Hepatocyte (in vitro differentiated cells): ENCODE measurements around the gene COX20. TPM values are rescaled to one million over a fixed set of nuclear protein-coding genes. Genes with fewer than 3 reads are reported as not detected.

Experiments
- DNase-seq: peaks from one replicate; pipeline ENCODE4 v3.0.0-alpha.2; 2016; ENCODE audit warnings: low spot score
- H2AFZ ChIP-seq: fragments of 200-600 bp; sonication (generic); 2 replicates; pipeline ENCODE4 v1.6.0; 2016; ENCODE audit warnings: antibody characterized with exemption, mild to moderate bottlenecking
- H3K27ac ChIP-seq: fragments of 200-600 bp; sonication (generic); 2 replicates; pipeline ENCODE4 v1.5.1; 2016; ENCODE audit warnings: mild to moderate bottlenecking
- H3K27me3 ChIP-seq: fragments of 200-600 bp; sonication (generic); 2 replicates; pipeline ENCODE4 v1.6.1; 2016
- H3K36me3 ChIP-seq: fragments of 200-600 bp; sonication (generic); replicated peaks from 2 replicates; pipeline ENCODE4 v1.5.1; 2016; ENCODE audit warnings: low read depth; ENCODE audit not compliant: insufficient read depth
- H3K4me1 ChIP-seq: fragments of 200-600 bp; sonication (generic); 2 replicates; pipeline ENCODE4 v1.5.1; 2016; ENCODE audit warnings: mild to moderate bottlenecking, moderate library complexity; ENCODE audit not compliant: insufficient read depth
- H3K4me2 ChIP-seq: fragments of 200-600 bp; sonication (generic); 2 replicates; pipeline ENCODE4 v1.6.0; 2016
- H3K4me3 ChIP-seq: fragments of 200-600 bp; sonication (generic); 2 replicates; pipeline ENCODE4 v1.5.1; 2016; ENCODE audit warnings: mild to moderate bottlenecking
- H3K79me2 ChIP-seq: fragments of 200-600 bp; sonication (generic); 2 replicates; pipeline ENCODE4 v1.6.0; 2017; ENCODE audit warnings: mild to moderate bottlenecking
- H3K9me2 ChIP-seq: fragments of 200-600 bp; sonication (generic); replicated peaks from 2 replicates; pipeline ENCODE4 v1.6.0; 2017; ENCODE audit warnings: mild to moderate bottlenecking; ENCODE audit not compliant: insufficient read depth
- H3K9me3 ChIP-seq: fragments of 200-600 bp; sonication (generic); 2 replicates; pipeline ENCODE4 v1.5.1; 2016; ENCODE audit warnings: low read depth, mild to moderate bottlenecking
- H4K20me1 ChIP-seq: fragments of 200-600 bp; sonication (generic); 2 replicates; pipeline ENCODE4 v1.6.0; 2016; ENCODE audit warnings: mild to moderate bottlenecking; ENCODE audit not compliant: insufficient read depth, poor library complexity, severe bottlenecking
- EZH2 ChIP-seq: fragments of 200-600 bp; sonication (generic); IDR thresholded peaks from 2 replicates; pipeline ENCODE4 v1.6.1; 2016; ENCODE audit warnings: antibody characterized with exemption, mild to moderate bottlenecking, borderline replicate concordance
- EZH2phosphoT487 ChIP-seq: fragments of 200-600 bp; sonication (generic); IDR thresholded peaks from one replicate; pipeline ENCODE4 v1.6.1; 2018; ENCODE audit warnings: antibody characterized with exemption, mild to moderate bottlenecking, low read depth, moderate library complexity; ENCODE audit not compliant: unreplicated experiment, severe bottlenecking
- WGBS: methylation state at CpG from one replicate; pipeline ENCODE4 v1.1.6; 2016; ENCODE audit warnings: low lambda C conversion rate; ENCODE audit errors: missing lambda C conversion rate; 5-methylcytosine and 5-hydroxymethylcytosine counted together
- polyA plus RNA-seq: library from polyadenylated mRNA; unstranded; fragments of >200 nt; fragmentation: Nextera tagmentation; extraction: Ambion mirVana; gene quantifications from 2 replicates; pipeline ENCODE4 v1.2.1, GENCODE V29; 2016
- total RNA-seq: library from RNA; depleted of rRNA; stranded (reverse); fragments of >200 nt; gene quantifications from 2 replicates; pipeline ENCODE4 v1.2.3, GENCODE V29; 2014
- TF ChIP-seq, protein P1 (sequence below): fragments of 200-600 bp; sonication (generic); IDR thresholded peaks from 2 replicates; pipeline ENCODE4 v1.5.1; 2016; ENCODE audit warnings: antibody characterized with exemption, mild to moderate bottlenecking; ENCODE audit not compliant: poor library complexity

COX20 gene
- total and polyA plus RNA-seq, 2 experiments from 2014 or later = 32.0 to 61.9 TPM

DNA sequence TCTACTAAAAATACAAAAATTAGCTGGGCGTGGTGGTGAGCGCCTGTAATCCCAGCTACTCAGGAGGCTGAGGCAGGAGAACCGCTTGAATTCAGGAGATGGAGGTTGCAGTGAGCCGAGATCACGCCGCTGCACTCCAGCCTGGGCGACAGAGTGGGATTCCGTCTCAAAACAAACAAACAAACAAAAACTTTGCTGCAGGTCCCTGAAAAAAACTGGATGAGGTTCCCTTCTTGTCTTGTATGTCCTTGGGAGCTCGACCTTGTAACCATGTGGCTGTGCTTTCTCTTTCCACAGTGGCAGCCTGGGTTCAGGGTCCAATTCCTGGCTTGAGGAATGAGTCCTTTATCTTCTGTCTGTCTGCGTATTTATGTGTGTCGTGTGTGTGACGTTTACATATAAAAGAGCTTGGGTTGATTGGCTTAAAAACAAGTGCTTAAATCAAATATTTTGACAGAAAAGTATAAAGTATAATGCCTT is 18.0 kb upstream of the COX20 start:
- H3K9me3 ChIP-seq = no peaks in the 10 kb centered on the region
- no peak overlapping the region for H2AFZ ChIP-seq
- H3K4me3 ChIP-seq = no peak overlapping the region
- H3K27ac ChIP-seq = peak overlapping the region; percentile 32
- no peaks in the 10 kb centered on the region for H3K9me2 ChIP-seq
- peaks cover 3% of the 10 kb centered on the region for H3K4me1 ChIP-seq
- 76% methylated on average over 12 of the region's 12 CpGs for WGBS
- no peaks in the 10 kb centered on the region for H3K36me3 ChIP-seq
- no peaks in the 10 kb centered on the region for H4K20me1 ChIP-seq
- H3K79me2 ChIP-seq = no peaks in the 10 kb centered on the region
- peaks cover 4% of the 10 kb centered on the region for H3K27me3 ChIP-seq
- TF ChIP-seq, protein P1, sequence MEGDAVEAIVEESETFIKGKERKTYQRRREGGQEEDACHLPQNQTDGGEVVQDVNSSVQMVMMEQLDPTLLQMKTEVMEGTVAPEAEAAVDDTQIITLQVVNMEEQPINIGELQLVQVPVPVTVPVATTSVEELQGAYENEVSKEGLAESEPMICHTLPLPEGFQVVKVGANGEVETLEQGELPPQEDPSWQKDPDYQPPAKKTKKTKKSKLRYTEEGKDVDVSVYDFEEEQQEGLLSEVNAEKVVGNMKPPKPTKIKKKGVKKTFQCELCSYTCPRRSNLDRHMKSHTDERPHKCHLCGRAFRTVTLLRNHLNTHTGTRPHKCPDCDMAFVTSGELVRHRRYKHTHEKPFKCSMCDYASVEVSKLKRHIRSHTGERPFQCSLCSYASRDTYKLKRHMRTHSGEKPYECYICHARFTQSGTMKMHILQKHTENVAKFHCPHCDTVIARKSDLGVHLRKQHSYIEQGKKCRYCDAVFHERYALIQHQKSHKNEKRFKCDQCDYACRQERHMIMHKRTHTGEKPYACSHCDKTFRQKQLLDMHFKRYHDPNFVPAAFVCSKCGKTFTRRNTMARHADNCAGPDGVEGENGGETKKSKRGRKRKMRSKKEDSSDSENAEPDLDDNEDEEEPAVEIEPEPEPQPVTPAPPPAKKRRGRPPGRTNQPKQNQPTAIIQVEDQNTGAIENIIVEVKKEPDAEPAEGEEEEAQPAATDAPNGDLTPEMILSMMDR = no peak
- no peak overlapping the region for H3K4me2 ChIP-seq
- DNase-seq = peak; percentile 53

DNA sequence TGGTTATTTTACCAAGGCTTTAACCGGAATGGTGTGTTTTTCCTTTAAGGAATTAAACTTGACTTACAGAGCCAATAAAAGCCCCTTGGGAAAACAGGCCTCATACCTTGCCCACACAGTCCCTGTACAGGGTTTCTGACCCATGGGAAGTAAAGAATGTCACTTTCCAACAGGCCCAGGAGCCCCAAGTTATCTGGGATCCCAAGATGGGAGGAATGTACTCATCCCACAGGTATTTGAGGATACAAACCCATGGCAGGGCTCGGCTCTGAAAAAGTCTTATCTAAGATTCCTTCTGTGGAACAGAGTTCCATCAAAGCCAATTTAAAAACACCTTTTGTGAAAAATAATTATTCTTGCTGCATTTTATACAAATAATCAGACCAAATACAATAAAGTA is 15.3 kb upstream of the COX20 start:
- no peak overlapping the region for H3K4me3 ChIP-seq
- TF ChIP-seq, protein P1 = no peak
- TF ChIP-seq EZH2 (no peak), EZH2phosphoT487 (no peak)
- H4K20me1 ChIP-seq = no peaks in the 10 kb centered on the region
- no peaks in the 10 kb centered on the region for H3K36me3 ChIP-seq
- no peaks in the 10 kb centered on the region for H3K9me2 ChIP-seq
- H2AFZ ChIP-seq = no peak overlapping the region
- H3K27ac ChIP-seq = peak overlapping the region; percentile 8
- H3K27me3 ChIP-seq = peaks cover 4% of the 10 kb centered on the region
- DNase-seq = no peak
- H3K9me3 ChIP-seq = no peaks in the 10 kb centered on the region
- no peak overlapping the region for H3K4me2 ChIP-seq
- H3K4me1 ChIP-seq = peaks cover 3% of the 10 kb centered on the region
- 51% methylated on average over 2 of the region's 2 CpGs for WGBS
- no peaks in the 10 kb centered on the region for H3K79me2 ChIP-seq

DNA sequence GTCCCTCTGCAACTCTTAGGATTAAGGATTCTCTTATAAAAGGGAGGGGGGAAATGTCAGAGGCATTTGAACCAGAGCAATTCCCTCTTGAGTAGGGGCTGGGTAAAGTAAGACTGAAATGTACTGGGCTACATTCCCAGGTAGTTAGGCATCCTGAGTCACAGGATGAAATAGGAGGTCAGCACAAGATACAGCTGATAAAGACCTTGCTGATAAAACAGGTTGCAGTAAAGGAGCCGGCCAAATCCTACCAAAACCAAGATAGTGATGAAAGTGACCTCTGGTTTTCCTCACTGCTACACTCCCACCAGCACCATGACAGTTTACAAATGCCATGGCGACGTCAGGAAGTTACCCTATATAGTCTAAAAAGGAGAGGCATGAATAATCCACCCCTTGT is 14.3 kb upstream of the COX20 start:
- Histone ChIP-seq H3K27me3 (no peaks in the 10 kb centered on the region), H3K36me3 (no peaks in the 10 kb centered on the region), H4K20me1 (no peaks in the 10 kb centered on the region), H3K9me2 (no peaks in the 10 kb centered on the region), H3K79me2 (no peaks in the 10 kb centered on the region), H3K4me1 (peaks cover 3% of the 10 kb centered on the region), H3K9me3 (no peaks in the 10 kb centered on the region), H3K27ac (no peak overlapping the region), H2AFZ (no peak overlapping the region), H3K4me3 (no peak overlapping the region), H3K4me2 (no peak overlapping the region)
- 35% methylated on average over 3 of the region's 3 CpGs for WGBS
- peak; percentile 25 for DNase-seq
- TF ChIP-seq EZH2phosphoT487 = no peak
- TF ChIP-seq, protein P1 = no peak
- TF ChIP-seq EZH2 = no peak

DNA sequence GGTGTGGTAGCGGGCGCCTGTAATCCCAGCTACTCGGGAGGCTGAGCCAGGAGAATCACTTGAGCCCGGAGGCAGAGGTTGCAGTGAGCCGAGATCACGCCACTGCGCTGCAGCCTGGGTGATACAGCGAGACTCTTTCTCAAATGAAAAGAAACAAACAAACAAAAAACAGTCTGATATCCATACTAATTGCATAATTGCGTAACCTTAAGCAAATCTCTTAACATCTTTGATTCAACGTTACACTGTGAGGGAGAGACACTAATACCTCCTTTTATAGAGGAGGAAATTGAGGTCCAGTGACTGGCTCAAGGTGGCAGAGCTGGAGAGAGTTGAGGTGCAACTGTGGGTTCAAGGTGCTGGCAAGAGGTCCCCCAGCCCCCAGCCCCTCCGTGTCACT is 12.6 kb upstream of the COX20 start:
- Histone ChIP-seq H3K27ac (no peak overlapping the region), H3K4me2 (no peak overlapping the region), H3K4me3 (no peak overlapping the region), H3K36me3 (no peaks in the 10 kb centered on the region), H3K79me2 (no peaks in the 10 kb centered on the region), H3K9me3 (no peaks in the 10 kb centered on the region), H3K9me2 (no peaks in the 10 kb centered on the region), H4K20me1 (no peaks in the 10 kb centered on the region), H3K4me1 (no peaks in the 10 kb centered on the region), H2AFZ (no peak overlapping the region), H3K27me3 (no peaks in the 10 kb centered on the region)
- 88% methylated on average over 11 of the region's 11 CpGs for WGBS
- DNase-seq = no peak
- TF ChIP-seq EZH2 (no peak), EZH2phosphoT487 (no peak)
- TF ChIP-seq, protein P1 = no peak
